ENCODE results near the gene ZSCAN12.
"Not testable (repeated sequence)": the region's sequence is repeated elsewhere in the genome, so short reads cannot be mapped to it uniquely, and the experiment has no call there.

The ZSCAN12 gene

DNA sequence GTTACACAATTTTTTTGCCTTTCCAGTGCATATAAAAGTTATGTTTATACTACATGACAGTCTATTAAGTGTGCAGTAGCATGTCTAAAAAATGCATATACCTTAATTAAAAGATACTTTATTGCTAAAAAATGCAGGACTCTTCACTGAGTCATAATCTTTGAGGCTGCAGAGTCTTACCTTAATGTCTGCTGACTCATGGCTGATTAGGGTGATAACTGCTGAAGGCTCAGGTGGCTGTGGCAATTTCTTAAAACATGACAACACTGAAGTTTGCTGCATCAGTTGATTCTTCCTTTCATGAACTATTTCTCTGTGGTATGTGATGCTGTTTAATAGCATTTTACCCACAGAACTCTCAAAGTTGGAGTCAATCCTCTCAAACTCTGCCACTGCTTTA lies 24.6 kb upstream of the ZSCAN12 start:
- Histone ChIP-seq H3K27ac (ENCODE audit: low read length) (no peak overlapping the region), H3K4me3 (ENCODE audit: low read depth in 1 of 2, low read length in 2 of 2) (no peak overlapping the region), H3K36me3 (ENCODE audit: control insufficient read depth in 1 of 2, insufficient read depth in 2 of 2, low read length in 2 of 2) (peaks cover 0 to 13% of the 10 kb centered on the region in 2 donors), H3K4me1 (ENCODE audit: control insufficient read depth in 1 of 2, insufficient read depth in 2 of 2, low read length in 2 of 2) (no peaks in the 10 kb centered on the region), H3K9me3 (ENCODE audit: control insufficient read depth in 1 of 2, low read length in 2 of 2) (no peaks in the 10 kb centered on the region), H3K27me3 (ENCODE audit: low read depth, low read length) (no peaks in the 10 kb centered on the region)

DNA sequence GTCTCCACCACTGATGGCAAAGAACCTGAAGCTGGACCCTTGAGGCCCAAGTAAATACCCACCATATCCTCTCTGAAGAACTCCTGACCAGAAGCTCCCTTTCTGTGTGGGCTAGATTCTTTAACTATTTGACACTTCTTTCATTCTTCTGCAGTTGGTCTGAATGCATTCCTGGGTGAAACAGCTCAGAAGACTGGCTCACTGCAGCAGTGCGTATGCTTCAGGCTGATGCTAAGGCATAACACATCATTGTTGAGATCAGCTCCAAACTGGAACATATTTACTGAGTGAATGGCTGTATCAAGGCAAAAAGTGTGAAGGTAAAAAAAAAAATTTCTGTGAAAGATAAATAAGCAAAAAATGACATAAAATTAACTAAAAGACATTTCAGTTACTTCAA lies 24.0 kb upstream of the ZSCAN12 start:
- Histone ChIP-seq H3K27ac (ENCODE audit: low read length) (no peak overlapping the region), H3K4me3 (ENCODE audit: low read depth in 1 of 2, low read length in 2 of 2) (no peak overlapping the region), H3K27me3 (ENCODE audit: low read depth, low read length) (no peaks in the 10 kb centered on the region), H3K36me3 (ENCODE audit: control insufficient read depth in 1 of 2, insufficient read depth in 2 of 2, low read length in 2 of 2) (peaks cover 0 to 13% of the 10 kb centered on the region in 2 donors), H3K9me3 (ENCODE audit: control insufficient read depth in 1 of 2, low read length in 2 of 2) (no peaks in the 10 kb centered on the region), H3K4me1 (ENCODE audit: control insufficient read depth in 1 of 2, insufficient read depth in 2 of 2, low read length in 2 of 2) (no peaks in the 10 kb centered on the region)

DNA sequence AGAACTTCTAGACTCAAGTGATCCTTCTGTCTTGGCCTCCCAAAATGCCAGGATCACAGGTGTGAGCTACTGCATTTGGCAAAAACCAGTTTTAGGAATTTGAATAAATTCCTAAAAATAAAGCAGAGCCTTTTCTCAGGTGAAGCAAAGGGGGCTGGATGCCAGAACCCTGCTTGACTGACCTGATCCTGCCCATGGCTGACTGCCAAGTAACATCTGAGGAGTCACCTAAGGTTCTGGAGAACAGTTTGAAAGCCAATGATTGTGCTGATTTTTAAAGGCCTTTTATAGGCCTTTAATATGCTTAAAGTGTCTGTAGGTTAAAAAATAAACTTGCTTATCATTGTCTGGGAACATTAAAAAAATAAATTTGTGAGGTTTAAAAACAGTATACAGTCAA lies 14.1 kb upstream of the ZSCAN12 start:
- Histone ChIP-seq H3K9me3 (ENCODE audit: control insufficient read depth in 1 of 2, low read length in 2 of 2) (no peaks in the 10 kb centered on the region), H3K36me3 (ENCODE audit: control insufficient read depth in 1 of 2, insufficient read depth in 2 of 2, low read length in 2 of 2) (no peaks in the 10 kb centered on the region)

DNA sequence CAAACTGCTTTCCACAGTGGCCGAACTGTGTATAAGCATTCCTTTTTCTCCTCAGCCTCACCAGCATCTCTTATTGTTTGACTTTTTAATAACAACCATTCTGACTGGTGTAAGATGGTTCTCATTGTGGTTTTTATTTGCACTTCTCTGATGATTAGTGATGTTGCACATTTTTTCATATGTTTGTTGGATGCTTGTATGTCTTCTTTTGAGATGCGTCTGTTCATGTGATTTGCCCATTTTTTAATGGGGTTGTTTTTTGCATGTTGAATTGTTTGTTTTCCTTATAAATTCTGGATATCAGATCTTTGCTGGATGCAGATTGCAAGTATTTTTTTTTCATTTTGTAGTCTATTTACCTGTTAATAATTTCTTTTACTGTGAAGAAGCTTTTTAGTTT lies 11.2 kb upstream of the ZSCAN12 start:
- no peaks in the 10 kb centered on the region for H3K36me3 ChIP-seq (ENCODE audit: control insufficient read depth in 1 of 2, insufficient read depth in 2 of 2, low read length in 2 of 2)
- no peak overlapping the region for H3K27ac ChIP-seq (ENCODE audit: low read length)
- peaks cover 7% of the 10 kb centered on the region for H3K27me3 ChIP-seq (ENCODE audit: low read depth, low read length)
- H3K4me3 ChIP-seq (ENCODE audit: low read depth in 1 of 2, low read length in 2 of 2): no peak overlapping the region
- H3K9me3 ChIP-seq (ENCODE audit: control insufficient read depth in 1 of 2, low read length in 2 of 2): no peaks in the 10 kb centered on the region
- no peaks in the 10 kb centered on the region for H3K4me1 ChIP-seq (ENCODE audit: control insufficient read depth in 1 of 2, insufficient read depth in 2 of 2, low read length in 2 of 2)

More for the DNA sequence above, 14.1 kb upstream of the ZSCAN12 start:
- no peak overlapping the region for H3K4me3 ChIP-seq (ENCODE audit: low read depth in 1 of 2, low read length in 2 of 2)
- H3K4me1 ChIP-seq (ENCODE audit: control insufficient read depth in 1 of 2, insufficient read depth in 2 of 2, low read length in 2 of 2): no peaks in the 10 kb centered on the region
- no peak overlapping the region for H3K27ac ChIP-seq (ENCODE audit: low read length)
- no peaks in the 10 kb centered on the region for H3K27me3 ChIP-seq (ENCODE audit: low read depth, low read length)

DNA sequence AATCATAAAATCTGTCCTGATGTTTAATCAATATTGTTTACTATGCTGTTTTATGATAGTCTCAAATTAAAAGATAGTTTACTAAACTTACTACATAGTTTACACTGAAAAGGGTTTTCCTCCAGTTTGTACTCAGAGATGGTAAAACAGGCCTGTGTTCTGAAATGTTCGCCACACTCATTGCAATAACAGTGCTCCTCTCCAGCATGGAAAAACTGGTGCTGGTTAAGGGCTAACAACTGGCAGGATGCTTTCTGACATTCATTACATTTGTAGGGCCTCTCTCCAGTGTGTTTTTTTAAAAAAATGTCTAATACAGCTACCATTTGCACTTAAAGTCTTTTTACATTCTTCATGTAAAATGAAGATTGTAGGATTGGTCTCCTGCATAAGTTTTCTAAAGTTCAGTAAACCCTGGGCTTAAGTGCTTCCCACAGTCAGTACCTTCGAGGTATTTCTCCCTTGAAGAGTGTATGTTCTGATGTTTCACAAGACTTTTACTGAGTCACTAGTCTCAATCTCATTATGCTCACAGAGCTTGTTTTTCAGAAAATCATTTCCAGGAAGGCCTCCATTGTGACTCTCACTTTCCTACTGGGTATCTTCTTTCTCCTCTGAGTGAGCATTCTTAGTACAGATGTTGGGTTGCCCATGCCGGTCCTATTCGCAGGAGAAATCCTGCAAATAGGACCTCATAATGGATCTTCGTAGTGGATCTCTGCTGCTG lies 8.7 kb upstream of the ZSCAN12 start:
- Histone ChIP-seq H3K4me3 (ENCODE audit: low read depth in 1 of 2, low read length in 2 of 2) (no peak overlapping the region), H3K27me3 (ENCODE audit: low read depth, low read length) (peaks cover 7% of the 10 kb centered on the region), H3K27ac (ENCODE audit: low read length) (no peak overlapping the region), H3K36me3 (ENCODE audit: control insufficient read depth in 1 of 2, insufficient read depth in 2 of 2, low read length in 2 of 2) (no peaks in the 10 kb centered on the region), H3K4me1 (ENCODE audit: control insufficient read depth in 1 of 2, insufficient read depth in 2 of 2, low read length in 2 of 2) (no peaks in the 10 kb centered on the region), H3K9me3 (ENCODE audit: control insufficient read depth in 1 of 2, low read length in 2 of 2) (no peaks in the 10 kb centered on the region)

DNA sequence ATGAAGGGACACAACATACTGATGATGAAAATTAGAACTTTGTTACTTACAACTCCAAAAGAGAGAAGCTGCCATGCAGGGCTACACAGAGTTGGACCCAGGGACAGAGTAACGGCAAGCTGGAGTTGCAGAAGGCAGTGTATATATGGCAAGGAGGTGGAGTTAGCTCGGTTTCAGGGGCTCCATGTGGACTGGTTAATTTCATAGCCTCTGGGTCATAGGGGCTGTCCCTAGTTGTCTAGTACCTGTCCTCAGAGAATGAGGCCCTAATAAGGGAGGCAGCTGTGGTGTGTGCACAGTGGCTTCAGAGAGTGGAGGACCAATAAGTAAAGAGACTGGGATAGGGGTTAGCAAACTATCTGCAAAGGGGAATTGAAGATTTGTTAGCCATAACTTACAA lies 7.9 kb upstream of the ZSCAN12 start:
- peaks cover 7% of the 10 kb centered on the region for H3K27me3 ChIP-seq (ENCODE audit: low read depth, low read length)
- no peak overlapping the region for H3K4me3 ChIP-seq (ENCODE audit: low read depth in 1 of 2, low read length in 2 of 2)
- no peaks in the 10 kb centered on the region for H3K9me3 ChIP-seq (ENCODE audit: control insufficient read depth in 1 of 2, low read length in 2 of 2)
- H3K36me3 ChIP-seq (ENCODE audit: control insufficient read depth in 1 of 2, insufficient read depth in 2 of 2, low read length in 2 of 2): no peaks in the 10 kb centered on the region
- no peak overlapping the region for H3K27ac ChIP-seq (ENCODE audit: low read length)
- no peaks in the 10 kb centered on the region for H3K4me1 ChIP-seq (ENCODE audit: control insufficient read depth in 1 of 2, insufficient read depth in 2 of 2, low read length in 2 of 2)

DNA sequence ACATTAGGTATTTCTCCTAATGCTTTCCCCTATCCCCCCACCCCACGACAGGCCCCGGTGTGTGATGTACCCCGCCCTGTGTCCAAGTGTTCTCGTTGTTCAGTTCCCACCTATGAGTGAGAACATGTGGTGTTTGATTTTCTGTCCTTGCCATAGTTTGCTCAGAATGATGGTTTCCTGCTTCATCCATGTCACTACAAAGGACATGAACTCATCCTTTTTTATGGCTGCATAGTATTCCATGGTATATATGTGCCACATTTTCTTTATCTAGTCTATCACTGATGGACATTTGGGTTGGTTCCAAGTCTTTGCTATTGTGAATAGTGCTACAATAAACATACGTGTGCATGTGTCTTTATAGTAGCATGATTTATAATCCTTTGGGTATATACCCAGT lies 4.4 kb upstream of the ZSCAN12 start:
- H3K27ac ChIP-seq (ENCODE audit: low read length); H3K36me3 ChIP-seq (ENCODE audit: control insufficient read depth in 1 of 2, insufficient read depth in 2 of 2, low read length in 2 of 2); H3K27me3 ChIP-seq (ENCODE audit: low read depth, low read length); H3K4me1 ChIP-seq (ENCODE audit: control insufficient read depth in 1 of 2, insufficient read depth in 2 of 2, low read length in 2 of 2); H3K9me3 ChIP-seq (ENCODE audit: control insufficient read depth in 1 of 2, low read length in 2 of 2); H3K4me3 ChIP-seq (ENCODE audit: low read depth in 1 of 2, low read length in 2 of 2): not testable (repeated sequence)

DNA sequence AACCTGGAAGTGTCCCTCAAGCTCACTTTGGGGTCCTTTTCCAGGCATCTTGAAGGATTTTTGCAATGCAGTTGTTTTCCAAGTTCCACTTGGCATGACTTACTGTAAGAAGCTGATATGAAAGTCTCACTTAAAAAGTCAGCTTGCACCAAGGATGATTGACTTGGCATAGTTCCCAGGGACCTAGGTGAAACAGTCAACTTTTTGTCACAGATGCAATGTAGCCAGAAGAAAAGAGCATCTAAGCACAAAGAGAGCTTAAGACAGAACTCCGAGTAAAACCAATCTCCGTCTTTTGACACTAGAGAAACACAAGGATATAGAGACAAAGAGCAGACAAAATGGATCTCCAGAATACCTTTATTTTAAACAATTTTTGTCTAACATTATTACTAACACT lies 2.6 kb upstream of the ZSCAN12 start:
- H3K27ac ChIP-seq (ENCODE audit: low read length): no peak overlapping the region
- no peaks in the 10 kb centered on the region for H3K9me3 ChIP-seq (ENCODE audit: control insufficient read depth in 1 of 2, low read length in 2 of 2)
- H3K4me3 ChIP-seq (ENCODE audit: low read depth in 1 of 2, low read length in 2 of 2): no peak overlapping the region
- no peaks in the 10 kb centered on the region for H3K36me3 ChIP-seq (ENCODE audit: control insufficient read depth in 1 of 2, insufficient read depth in 2 of 2, low read length in 2 of 2)
- H3K27me3 ChIP-seq (ENCODE audit: low read depth, low read length): peaks cover 3% of the 10 kb centered on the region
- H3K4me1 ChIP-seq (ENCODE audit: control insufficient read depth in 1 of 2, insufficient read depth in 2 of 2, low read length in 2 of 2): peaks cover 0 to 16% of the 10 kb centered on the region in 2 donors

DNA sequence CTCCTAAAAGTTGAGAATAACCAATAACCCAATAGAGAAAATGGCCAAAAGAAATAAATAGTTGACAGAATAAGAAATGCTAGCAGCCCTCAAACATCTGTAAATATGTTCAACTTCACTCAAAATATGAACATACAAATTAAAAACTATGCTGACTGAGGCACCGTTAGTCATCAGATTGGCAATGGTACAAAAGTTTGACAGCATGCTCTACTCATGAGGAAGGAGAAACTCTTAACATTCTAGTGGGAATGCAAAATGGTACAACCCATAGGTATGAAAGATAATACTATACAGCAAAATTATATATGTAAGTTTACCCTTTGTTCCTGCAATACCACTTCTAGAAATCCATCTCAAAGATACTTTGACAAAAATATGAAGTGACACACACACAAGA lies 1.6 kb upstream of the ZSCAN12 start:
- H3K9me3 ChIP-seq (ENCODE audit: control insufficient read depth in 1 of 2, low read length in 2 of 2): no peaks in the 10 kb centered on the region
- no peak overlapping the region for H3K4me3 ChIP-seq (ENCODE audit: low read depth in 1 of 2, low read length in 2 of 2)
- H3K27ac ChIP-seq (ENCODE audit: low read length): no peak overlapping the region
- peaks cover 0 to 7% of the 10 kb centered on the region in 2 donors for H3K36me3 ChIP-seq (ENCODE audit: control insufficient read depth in 1 of 2, insufficient read depth in 2 of 2, low read length in 2 of 2)
- H3K4me1 ChIP-seq (ENCODE audit: control insufficient read depth in 1 of 2, insufficient read depth in 2 of 2, low read length in 2 of 2): peaks cover 0 to 19% of the 10 kb centered on the region in 2 donors
- H3K27me3 ChIP-seq (ENCODE audit: low read depth, low read length): no peaks in the 10 kb centered on the region

DNA sequence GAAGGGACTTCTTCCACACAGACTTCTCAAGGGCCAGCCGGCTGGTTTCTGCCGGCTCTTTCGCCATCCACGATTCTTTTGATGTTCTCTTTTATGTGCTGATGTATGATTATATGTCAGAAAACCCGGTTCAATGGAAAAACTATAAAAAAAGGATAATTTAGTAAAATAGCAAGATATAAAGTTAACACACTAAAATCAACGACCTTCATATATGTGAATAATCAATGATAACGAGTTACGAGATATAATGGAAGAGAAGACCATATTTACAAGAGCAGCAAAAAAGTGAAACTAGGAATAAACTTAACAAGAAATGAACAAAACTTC lies 540 bp upstream of the ZSCAN12 start:
- Histone ChIP-seq H3K4me3 (ENCODE audit: low read depth in 1 of 2, low read length in 2 of 2) (peak overlapping the region; percentile 97 to 98), H3K36me3 (ENCODE audit: control insufficient read depth in 1 of 2, insufficient read depth in 2 of 2, low read length in 2 of 2) (peaks cover 0 to 7% of the 10 kb centered on the region in 2 donors), H3K27ac (ENCODE audit: low read length) (peak overlapping the region; percentile 40), H3K4me1 (ENCODE audit: control insufficient read depth in 1 of 2, insufficient read depth in 2 of 2, low read length in 2 of 2) (peaks cover 0 to 19% of the 10 kb centered on the region in 2 donors), H3K9me3 (ENCODE audit: control insufficient read depth in 1 of 2, low read length in 2 of 2) (no peaks in the 10 kb centered on the region), H3K27me3 (ENCODE audit: low read depth, low read length) (no peaks in the 10 kb centered on the region)

DNA sequence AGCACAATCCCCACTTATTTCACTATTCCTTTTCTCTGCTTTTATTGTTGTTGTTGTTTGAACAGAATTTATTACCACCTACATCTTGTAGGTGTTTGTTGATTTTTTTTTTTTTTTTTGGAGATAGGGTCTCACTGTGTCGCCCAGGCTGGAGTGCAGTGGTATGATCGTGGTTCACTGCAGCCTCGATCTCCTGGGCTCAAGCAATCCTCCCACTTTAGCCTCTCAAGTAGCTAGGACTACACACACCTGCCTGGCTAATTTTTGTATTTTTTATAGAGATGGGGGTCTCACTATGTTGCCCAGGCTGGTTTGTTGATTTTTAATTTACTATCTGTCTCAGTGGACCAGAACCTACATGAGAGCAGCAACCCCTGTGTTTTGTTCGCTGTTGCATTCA lies 3.6 kb downstream of the ZSCAN12 start:
- Histone ChIP-seq H3K36me3 (ENCODE audit: control insufficient read depth in 1 of 2, insufficient read depth in 2 of 2, low read length in 2 of 2) (peaks cover 15 to 25% of the 10 kb centered on the region in 2 donors), H3K27me3 (ENCODE audit: low read depth, low read length) (no peaks in the 10 kb centered on the region), H3K4me1 (ENCODE audit: control insufficient read depth in 1 of 2, insufficient read depth in 2 of 2, low read length in 2 of 2) (peaks cover 0 to 19% of the 10 kb centered on the region in 2 donors), H3K4me3 (ENCODE audit: low read depth in 1 of 2, low read length in 2 of 2) (no peak overlapping the region), H3K9me3 (ENCODE audit: control insufficient read depth in 1 of 2, low read length in 2 of 2) (no peaks in the 10 kb centered on the region), H3K27ac (ENCODE audit: low read length) (no peak overlapping the region)

Measured in muscle layer of duodenum (tissue), 2 donors.